WTC11 (cell line): ENCODE data around the gene ERICH6. TPM values are rescaled to one million over a fixed set of nuclear protein-coding genes. Genes with fewer than 3 reads are reported as not detected.

ENCODE experiments used
- ATAC-seq: fragments of 200-7000 bp; cut with Tn5 transposase; 2 replicates; pipeline ENCODE4 v1.10.0; 2021; ENCODE audit warnings: mild to moderate bottlenecking, moderate library complexity
- CTCF ChIA-PET: fragments of 300-600 bp; sonication (Branson Sonifier 250); formaldehyde crosslinking; loops from one replicate; lab custom pipeline; 2021; ENCODE audit warnings: antibody characterized with exemption; lab: Charles Lee
- POLR2A ChIA-PET: fragments of 350-600 bp; sonication (Branson Sonifier 250); formaldehyde crosslinking; loops from one replicate; lab custom pipeline; 2021; ENCODE audit warnings: antibody characterized with exemption; lab: Charles Lee
- DNase-seq: peaks from one replicate; pipeline ENCODE4 v3.0.0; 2021; ENCODE audit warnings: low spot score
- H3K27ac Mint-ChIP-seq: 2 replicates; pipeline ENCODE4 v1.8.0; 2021; ENCODE audit warnings: mixed read lengths
- H3K27me3 Mint-ChIP-seq: 2 replicates; pipeline ENCODE4 v1.8.0; 2021; ENCODE audit warnings: low read depth, mild to moderate bottlenecking, moderate library complexity, mixed read lengths
- H3K36me3 Mint-ChIP-seq: 2 replicates; pipeline ENCODE4 v1.8.0; 2021; ENCODE audit warnings: mixed read lengths
- H3K4me1 Mint-ChIP-seq: 2 replicates; pipeline ENCODE4 v1.8.0; 2022; ENCODE audit warnings: mixed read lengths
- H3K4me3 Mint-ChIP-seq: 2 replicates; pipeline ENCODE4 v1.8.0; 2021; ENCODE audit warnings: mild to moderate bottlenecking, moderate library complexity, mixed read lengths
- H3K9me3 Mint-ChIP-seq: 2 replicates; pipeline ENCODE4 v1.8.0; 2021; ENCODE audit warnings: mixed read lengths
- ATF1 ChIP-seq: sonication (generic); formaldehyde crosslinking; IDR thresholded peaks from 2 replicates; pipeline ENCODE4 v1.8.1; 2023; ENCODE audit warnings: mild to moderate bottlenecking, moderate library complexity, missing genetic modification reagents
- ATF2 ChIP-seq: sonication (generic); formaldehyde crosslinking; IDR thresholded peaks from 2 replicates; pipeline ENCODE4 v1.8.1; 2022; ENCODE audit warnings: low read depth, missing genetic modification reagents, borderline replicate concordance
- CTCF ChIP-seq: fragments of 200-600 bp; IDR thresholded peaks from 2 replicates; pipeline ENCODE4 v1.8.0; 2022; ENCODE audit warnings: antibody characterized with exemption
- GTF2I ChIP-seq: fragments of 250-450 bp; sonication (Bioruptor Pico); conservative IDR thresholded peaks from 2 replicates; pipeline ENCODE4 v1.4.0; 2021; ENCODE audit warnings: mild to moderate bottlenecking
- IRF2 ChIP-seq: sonication (generic); formaldehyde crosslinking; IDR thresholded peaks from 2 replicates; pipeline ENCODE4 v1.8.0; 2022; ENCODE audit warnings: low read depth, missing genetic modification reagents, borderline replicate concordance
- MXD4 ChIP-seq: fragments of 250-450 bp; sonication (Bioruptor Pico); IDR thresholded peaks from 2 replicates; pipeline ENCODE4 v1.8.0; 2021; ENCODE audit warnings: mild to moderate bottlenecking, moderate library complexity, borderline replicate concordance
- PREB ChIP-seq: sonication (generic); formaldehyde crosslinking; IDR thresholded peaks from 2 replicates; pipeline ENCODE4 v1.8.1; 2022; ENCODE audit warnings: mild to moderate bottlenecking, missing genetic modification reagents, moderate library complexity, borderline replicate concordance
- SP1 ChIP-seq: sonication (generic); formaldehyde crosslinking; conservative IDR thresholded peaks from 2 replicates; pipeline ENCODE4 v1.8.1; 2022; ENCODE audit warnings: missing genetic modification reagents
- TEAD1 ChIP-seq: sonication (generic); formaldehyde crosslinking; IDR thresholded peaks from 2 replicates; pipeline ENCODE4 v1.8.0; 2022; ENCODE audit warnings: mild to moderate bottlenecking, missing genetic modification reagents
- ZNF121 ChIP-seq: sonication (generic); formaldehyde crosslinking; IDR thresholded peaks from 2 replicates; pipeline ENCODE4 v1.8.0; 2023; ENCODE audit warnings: missing genetic modification reagents
- total RNA-seq: library from RNA; stranded (reverse); gene quantifications from 3 replicates; pipeline ENCODE4 v1.2.3, GENCODE V29; 2021
- TF ChIP-seq, protein P1 (sequence below): sonication (generic); formaldehyde crosslinking; IDR thresholded peaks from 2 replicates; pipeline ENCODE4 v1.8.1; 2022; ENCODE audit warnings: low read depth, mild to moderate bottlenecking, moderate library complexity, missing genetic modification reagents, borderline replicate concordance
- TF ChIP-seq, protein P2 (sequence below): fragments of 250-450 bp; sonication (Bioruptor Pico); IDR thresholded peaks from 2 replicates; pipeline ENCODE4 v1.9.0; 2021; ENCODE audit warnings: mild to moderate bottlenecking
- TF ChIP-seq, protein P3 (sequence below): fragments of 250-450 bp; sonication (Bioruptor Pico); IDR thresholded peaks from 2 replicates; pipeline ENCODE4 v2.1.2; 2022; ENCODE audit warnings: mild to moderate bottlenecking, moderate library complexity

The ERICH6 gene
- total RNA-seq, 1 experiment from 2014 or later: 0.26 TPM

DNA sequence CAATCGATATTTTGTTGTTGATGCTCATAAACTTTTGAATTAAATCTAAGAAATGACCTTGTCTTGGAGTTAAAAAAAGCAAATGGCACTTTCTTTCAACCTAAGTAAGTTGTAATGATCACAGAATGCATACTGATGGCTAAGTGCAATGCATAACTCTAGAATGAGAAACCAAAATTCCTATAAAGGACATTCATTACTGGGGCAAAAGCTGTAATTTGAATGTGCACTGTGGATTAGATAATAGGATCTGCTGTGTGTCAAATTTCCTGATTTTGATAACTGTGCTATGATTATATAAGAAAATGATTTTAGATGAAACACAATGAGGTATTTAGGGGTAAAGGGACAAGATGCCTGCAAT, 44.9 kb upstream of the ERICH6 start:
- Mint-ChIP-seq H3K27me3 (no peaks in the 10 kb centered on the region), H3K27ac (no peak overlapping the region), H3K4me3 (no peak overlapping the region), H3K36me3 (no peaks in the 10 kb centered on the region), H3K9me3 (no peaks in the 10 kb centered on the region), H3K4me1 (peaks cover 13% of the 10 kb centered on the region)
- ATAC-seq: no peak
- CTCF ChIA-PET: no interaction called here
- TF ChIP-seq, protein P1, sequence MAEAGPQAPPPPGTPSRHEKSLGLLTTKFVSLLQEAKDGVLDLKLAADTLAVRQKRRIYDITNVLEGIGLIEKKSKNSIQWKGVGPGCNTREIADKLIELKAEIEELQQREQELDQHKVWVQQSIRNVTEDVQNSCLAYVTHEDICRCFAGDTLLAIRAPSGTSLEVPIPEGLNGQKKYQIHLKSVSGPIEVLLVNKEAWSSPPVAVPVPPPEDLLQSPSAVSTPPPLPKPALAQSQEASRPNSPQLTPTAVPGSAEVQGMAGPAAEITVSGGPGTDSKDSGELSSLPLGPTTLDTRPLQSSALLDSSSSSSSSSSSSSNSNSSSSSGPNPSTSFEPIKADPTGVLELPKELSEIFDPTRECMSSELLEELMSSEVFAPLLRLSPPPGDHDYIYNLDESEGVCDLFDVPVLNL (CRISPR knock-in tag): no peak
- TF ChIP-seq, protein P2, sequence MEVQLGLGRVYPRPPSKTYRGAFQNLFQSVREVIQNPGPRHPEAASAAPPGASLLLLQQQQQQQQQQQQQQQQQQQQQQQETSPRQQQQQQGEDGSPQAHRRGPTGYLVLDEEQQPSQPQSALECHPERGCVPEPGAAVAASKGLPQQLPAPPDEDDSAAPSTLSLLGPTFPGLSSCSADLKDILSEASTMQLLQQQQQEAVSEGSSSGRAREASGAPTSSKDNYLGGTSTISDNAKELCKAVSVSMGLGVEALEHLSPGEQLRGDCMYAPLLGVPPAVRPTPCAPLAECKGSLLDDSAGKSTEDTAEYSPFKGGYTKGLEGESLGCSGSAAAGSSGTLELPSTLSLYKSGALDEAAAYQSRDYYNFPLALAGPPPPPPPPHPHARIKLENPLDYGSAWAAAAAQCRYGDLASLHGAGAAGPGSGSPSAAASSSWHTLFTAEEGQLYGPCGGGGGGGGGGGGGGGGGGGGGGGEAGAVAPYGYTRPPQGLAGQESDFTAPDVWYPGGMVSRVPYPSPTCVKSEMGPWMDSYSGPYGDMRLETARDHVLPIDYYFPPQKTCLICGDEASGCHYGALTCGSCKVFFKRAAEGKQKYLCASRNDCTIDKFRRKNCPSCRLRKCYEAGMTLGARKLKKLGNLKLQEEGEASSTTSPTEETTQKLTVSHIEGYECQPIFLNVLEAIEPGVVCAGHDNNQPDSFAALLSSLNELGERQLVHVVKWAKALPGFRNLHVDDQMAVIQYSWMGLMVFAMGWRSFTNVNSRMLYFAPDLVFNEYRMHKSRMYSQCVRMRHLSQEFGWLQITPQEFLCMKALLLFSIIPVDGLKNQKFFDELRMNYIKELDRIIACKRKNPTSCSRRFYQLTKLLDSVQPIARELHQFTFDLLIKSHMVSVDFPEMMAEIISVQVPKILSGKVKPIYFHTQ (CRISPR knock-in tag): no peak
- TF ChIP-seq CTCF: no peak
- TF ChIP-seq ATF2 (CRISPR knock-in tag): no peak
- TF ChIP-seq SP1 (CRISPR knock-in tag): no peak
- TF ChIP-seq, protein P3, sequence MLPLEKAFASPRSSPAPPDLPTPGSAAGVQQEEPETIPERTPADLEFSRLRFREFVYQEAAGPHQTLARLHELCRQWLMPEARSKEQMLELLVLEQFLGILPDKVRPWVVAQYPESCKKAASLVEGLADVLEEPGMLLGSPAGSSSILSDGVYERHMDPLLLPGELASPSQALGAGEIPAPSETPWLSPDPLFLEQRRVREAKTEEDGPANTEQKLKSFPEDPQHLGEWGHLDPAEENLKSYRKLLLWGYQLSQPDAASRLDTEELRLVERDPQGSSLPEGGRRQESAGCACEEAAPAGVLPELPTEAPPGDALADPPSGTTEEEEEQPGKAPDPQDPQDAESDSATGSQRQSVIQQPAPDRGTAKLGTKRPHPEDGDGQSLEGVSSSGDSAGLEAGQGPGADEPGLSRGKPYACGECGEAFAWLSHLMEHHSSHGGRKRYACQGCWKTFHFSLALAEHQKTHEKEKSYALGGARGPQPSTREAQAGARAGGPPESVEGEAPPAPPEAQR: no peak
- POLR2A ChIA-PET: no interaction called here
- no peak for DNase-seq

GRCh38 chr3:150747886-150748683, 44.4 kb upstream of the ERICH6 start:
- no peaks in the 10 kb centered on the region for H3K36me3 Mint-ChIP-seq
- H3K4me3 Mint-ChIP-seq: no peak overlapping the region
- TF ChIP-seq GTF2I (CRISPR knock-in tag): no peak
- TF ChIP-seq CTCF: no peak
- TF ChIP-seq MXD4 (CRISPR knock-in tag): no peak
- no peak for TF ChIP-seq IRF2
- no peak for TF ChIP-seq ZNF121 (CRISPR knock-in tag)
- no peak for TF ChIP-seq ATF1
- no peak for TF ChIP-seq TEAD1 (CRISPR knock-in tag)
- no peak for TF ChIP-seq PREB (CRISPR knock-in tag)
- no peaks in the 10 kb centered on the region for H3K9me3 Mint-ChIP-seq
- no peak overlapping the region; the same call in 1 of the 2 replicates for H3K27ac Mint-ChIP-seq
- DNase-seq (no peak), ATAC-seq (peak; percentile 24; the same call in 1 of the 2 replicates)
- no peaks in the 10 kb centered on the region for H3K27me3 Mint-ChIP-seq
- POLR2A ChIA-PET: no interaction called here
- CTCF ChIA-PET: interaction anchor here (0.7 to 1.7 kb wide), 3 partner anchors 23 to 98 kb away, joined by 4 read pairs; no protein-coding TSS in a partner anchor
- H3K4me1 Mint-ChIP-seq: peaks cover 13% of the 10 kb centered on the region
